NB4 (cell line): ENCODE measurements around the gene CHRD.

ENCODE experiments used
- POLR2A ChIP-seq: IDR thresholded peaks from 2 replicates; pipeline ENCODE4 v1.6.1; 2011; ENCODE audit warnings: mild to moderate bottlenecking; ENCODE audit not compliant: insufficient read length; ENCODE audit errors: extremely low read depth
- TF ChIP-seq, protein P1 (sequence below): IDR thresholded peaks from one replicate; pipeline ENCODE4 v1.5.1; 2012; ENCODE audit warnings: low read depth, low read length
- TF ChIP-seq, protein P2 (sequence below): IDR thresholded peaks from 2 replicates; pipeline ENCODE4 v1.6.1; 2011; ENCODE audit warnings: low read depth, low read length

DNA sequence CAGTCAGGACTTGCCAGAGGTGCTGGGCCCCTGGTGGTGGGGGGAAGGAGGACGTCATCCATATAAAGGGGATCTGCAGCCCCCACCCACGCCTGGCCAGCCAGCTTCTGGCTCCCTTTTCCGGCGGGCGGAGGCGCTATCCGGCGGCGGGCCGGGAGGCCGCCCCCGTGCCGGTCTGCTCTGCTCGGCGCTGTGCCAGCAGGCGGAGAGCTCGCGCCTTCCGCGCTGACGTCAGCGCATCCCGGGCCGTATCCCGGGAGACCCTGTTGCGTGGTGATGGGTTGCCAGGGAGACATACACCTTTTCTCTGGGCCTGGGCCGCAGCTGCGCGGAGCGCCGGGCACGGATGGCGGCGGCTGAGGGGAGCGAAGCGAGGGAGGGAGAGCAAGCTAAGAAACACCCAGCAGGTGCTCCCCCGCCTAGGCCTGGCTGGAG, 41.3 kb upstream of the CHRD start:
- no peak for TF ChIP-seq POLR2A
- TF ChIP-seq, protein P1, sequence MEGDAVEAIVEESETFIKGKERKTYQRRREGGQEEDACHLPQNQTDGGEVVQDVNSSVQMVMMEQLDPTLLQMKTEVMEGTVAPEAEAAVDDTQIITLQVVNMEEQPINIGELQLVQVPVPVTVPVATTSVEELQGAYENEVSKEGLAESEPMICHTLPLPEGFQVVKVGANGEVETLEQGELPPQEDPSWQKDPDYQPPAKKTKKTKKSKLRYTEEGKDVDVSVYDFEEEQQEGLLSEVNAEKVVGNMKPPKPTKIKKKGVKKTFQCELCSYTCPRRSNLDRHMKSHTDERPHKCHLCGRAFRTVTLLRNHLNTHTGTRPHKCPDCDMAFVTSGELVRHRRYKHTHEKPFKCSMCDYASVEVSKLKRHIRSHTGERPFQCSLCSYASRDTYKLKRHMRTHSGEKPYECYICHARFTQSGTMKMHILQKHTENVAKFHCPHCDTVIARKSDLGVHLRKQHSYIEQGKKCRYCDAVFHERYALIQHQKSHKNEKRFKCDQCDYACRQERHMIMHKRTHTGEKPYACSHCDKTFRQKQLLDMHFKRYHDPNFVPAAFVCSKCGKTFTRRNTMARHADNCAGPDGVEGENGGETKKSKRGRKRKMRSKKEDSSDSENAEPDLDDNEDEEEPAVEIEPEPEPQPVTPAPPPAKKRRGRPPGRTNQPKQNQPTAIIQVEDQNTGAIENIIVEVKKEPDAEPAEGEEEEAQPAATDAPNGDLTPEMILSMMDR, result no peak
- TF ChIP-seq, protein P2, sequence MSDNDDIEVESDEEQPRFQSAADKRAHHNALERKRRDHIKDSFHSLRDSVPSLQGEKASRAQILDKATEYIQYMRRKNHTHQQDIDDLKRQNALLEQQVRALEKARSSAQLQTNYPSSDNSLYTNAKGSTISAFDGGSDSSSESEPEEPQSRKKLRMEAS, result no peak
